PC-3 (cell line): ENCODE data around the gene UNC13C. TPM values are rescaled to one million over a fixed set of nuclear protein-coding genes. Genes with fewer than 3 reads are reported as not detected.

Source experiments
- ATAC-seq: fragments of 200-7000 bp; cut with Tn5 transposase; 2 replicates; pipeline ENCODE4 v1.9.1; 2020; ENCODE audit warnings: mild to moderate bottlenecking, moderate library complexity
- BruUV-seq: library from RNA; stranded (reverse); fragments of 400-500 nt; replicated peaks from 2 replicates; lab custom pipeline; 2021; lab: Mats Ljungman, UMichigan
- CTCF ChIA-PET: fragments of 300-600 bp; sonication (Branson Sonifier 250); formaldehyde crosslinking; loops from one replicate; lab custom pipeline; 2022; ENCODE audit warnings: antibody characterized with exemption; lab: Charles Lee
- POLR2A ChIA-PET: fragments of 300-600 bp; sonication (Branson Sonifier 250); formaldehyde crosslinking; loops from one replicate; lab custom pipeline; 2022; ENCODE audit warnings: antibody characterized with exemption; ENCODE audit not compliant: unreplicated experiment; lab: Charles Lee
- DNase-seq: peaks from one replicate; pipeline ENCODE4 v3.0.0-alpha.2; 2015
- H2AFZ ChIP-seq: fragments of 300-600 bp; sonication (generic); 2 replicates; pipeline ENCODE4 v1.6.0; 2016; ENCODE audit warnings: antibody characterized with exemption, low read length
- H3F3A ChIP-seq: fragments of 300-600 bp; sonication (generic); one replicate; pipeline ENCODE4 v1.6.0; 2017; ENCODE audit warnings: antibody characterized with exemption, low read length, control low read depth, mild to moderate bottlenecking; ENCODE audit not compliant: unreplicated experiment
- H3K27ac ChIP-seq: fragments of 300-600 bp; sonication (generic); 2 replicates; pipeline ENCODE4 v1.5.1; 2016; ENCODE audit warnings: mild to moderate bottlenecking, low read length
- H3K27me3 ChIP-seq: fragments of 300-600 bp; sonication (generic); 2 replicates; pipeline ENCODE4 v1.6.1; 2016; ENCODE audit warnings: low read length, mixed read lengths
- H3K36me3 ChIP-seq: fragments of 300-600 bp; sonication (generic); 2 replicates; pipeline ENCODE4 v1.6.1; 2016; ENCODE audit warnings: low read depth, mixed run types, low read length, mixed read lengths
- H3K4me1 ChIP-seq: fragments of 300-600 bp; sonication (generic); 2 replicates; pipeline ENCODE4 v1.5.1; 2016; ENCODE audit warnings: low read length; ENCODE audit not compliant: insufficient read depth
- H3K4me2 ChIP-seq: fragments of 300-600 bp; sonication (generic); 2 replicates; pipeline ENCODE4 v1.6.0; 2016; ENCODE audit warnings: low read length
- H3K4me3 ChIP-seq: fragments of 300-600 bp; sonication (generic); 2 replicates; pipeline ENCODE4 v1.5.1; 2016; ENCODE audit warnings: mild to moderate bottlenecking, low read length, mixed read lengths
- H3K79me2 ChIP-seq: fragments of 300-600 bp; sonication (generic); 2 replicates; pipeline ENCODE4 v1.6.1; 2017; ENCODE audit warnings: low read length, mixed read lengths
- H3K9ac ChIP-seq: fragments of 300-600 bp; sonication (generic); 2 replicates; pipeline ENCODE4 v1.6.0; 2016; ENCODE audit warnings: mild to moderate bottlenecking, low read length
- H3K9me2 ChIP-seq: fragments of 300-600 bp; sonication (generic); replicated peaks from 2 replicates; pipeline ENCODE4 v1.6.1; 2016; ENCODE audit warnings: mixed run types, low read length, mixed read lengths
- H3K9me3 ChIP-seq: fragments of 300-600 bp; sonication (generic); 2 replicates; pipeline ENCODE4 v1.6.1; 2016; ENCODE audit warnings: low read length, mixed read lengths
- H4K20me1 ChIP-seq: fragments of 300-600 bp; sonication (generic); 2 replicates; pipeline ENCODE4 v1.6.1; 2016; ENCODE audit warnings: low read length, mixed read lengths
- CTCF ChIP-seq: fragments of 300-600 bp; sonication (generic); conservative IDR thresholded peaks from 2 replicates; pipeline ENCODE4 v1.5.1; 2017; ENCODE audit warnings: antibody characterized with exemption, low read depth, mild to moderate bottlenecking, low read length
- EZH2 ChIP-seq: fragments of 300-600 bp; sonication (generic); IDR thresholded peaks from one replicate; pipeline ENCODE4 v1.6.1; 2017; ENCODE audit warnings: antibody characterized with exemption, mild to moderate bottlenecking, low read length; ENCODE audit not compliant: unreplicated experiment
- EZH2phosphoT487 ChIP-seq: fragments of 300-600 bp; sonication (generic); IDR thresholded peaks from 2 replicates; pipeline ENCODE4 v1.6.1; 2018; ENCODE audit warnings: mild to moderate bottlenecking, antibody characterized with exemption, low read length, borderline replicate concordance
- intact Hi-C: fragments of 100-400 bp; cut with micrococcal nuclease; formaldehyde crosslinking; loops from 2 replicates; pipeline ENCODE4 v1.9.0; 2023
- total RNA-seq: library from RNA; depleted of rRNA; stranded (reverse); fragments of >200 nt; gene quantifications from 2 replicates; pipeline ENCODE4 v1.2.3, GENCODE V29; 2014

Gene UNC13C
- total RNA-seq, 1 experiment from 2014 or later = not detected

GRCh38 chr15:54566654-54567053 is 588.4 kb downstream of the UNC13C start:
- DNase-seq = no peak
- Histone ChIP-seq H3K27ac (no peak overlapping the region), H3K9me2 (no peaks in the 10 kb centered on the region), H3K4me3 (no peak overlapping the region), H2AFZ (no peak overlapping the region), H3K9me3 (no peaks in the 10 kb centered on the region), H3K9ac (no peak overlapping the region), H3K79me2 (no peaks in the 10 kb centered on the region), H3K4me2 (no peak overlapping the region), H4K20me1 (no peaks in the 10 kb centered on the region), H3K36me3 (no peaks in the 10 kb centered on the region), H3K4me1 (no peaks in the 10 kb centered on the region), H3F3A (no peaks in the 10 kb centered on the region), H3K27me3 (no peaks in the 10 kb centered on the region)
- intact Hi-C loops = no loop called here
- ChIA-PET CTCF (no interaction called here), POLR2A (no interaction called here)
- TF ChIP-seq CTCF (no peak), EZH2phosphoT487 (no peak), EZH2 (no peak)
- ATAC-seq = no peak
- no TSS peak for BruUV-seq

GRCh38 chr15:54567408-54568035 is 589.3 kb downstream of the UNC13C start:
- POLR2A ChIA-PET = interaction anchor here (0.7 kb wide), 1 partner anchor 28 kb away, joined by 5 read pairs; no protein-coding TSS in a partner anchor
- BruUV-seq = no TSS peak

More at GRCh38 chr15:54567408-54568035, 589.3 kb downstream of the UNC13C start:
- no peak overlapping the region for H3K27ac ChIP-seq
- H3K27me3 ChIP-seq = no peaks in the 10 kb centered on the region
- intact Hi-C loops = no loop called here
- no peak overlapping the region for H2AFZ ChIP-seq
- H3K9me3 ChIP-seq = no peaks in the 10 kb centered on the region
- no peak for TF ChIP-seq EZH2
- no peak for TF ChIP-seq EZH2phosphoT487
- no peak for TF ChIP-seq CTCF
- no peaks in the 10 kb centered on the region for H3K79me2 ChIP-seq
- H3F3A ChIP-seq = no peaks in the 10 kb centered on the region
- CTCF ChIA-PET = no interaction called here
- ATAC-seq = no peak
- DNase-seq = no peak
- no peaks in the 10 kb centered on the region for H3K36me3 ChIP-seq
- no peak overlapping the region for H3K4me2 ChIP-seq
- no peak overlapping the region for H3K4me3 ChIP-seq
- H3K9me2 ChIP-seq = no peaks in the 10 kb centered on the region
- H3K4me1 ChIP-seq = no peaks in the 10 kb centered on the region
- H4K20me1 ChIP-seq = no peaks in the 10 kb centered on the region
- H3K9ac ChIP-seq = no peak overlapping the region
